ENCODE results near the gene DTX1.
A peak's percentile ranks its signal among the peaks of the same experiment; 100 is the strongest.
"Not testable (repeated sequence)": the region's sequence is repeated elsewhere in the genome, so short reads cannot be mapped to it uniquely, and the experiment has no call there.

The DTX1 gene

DNA sequence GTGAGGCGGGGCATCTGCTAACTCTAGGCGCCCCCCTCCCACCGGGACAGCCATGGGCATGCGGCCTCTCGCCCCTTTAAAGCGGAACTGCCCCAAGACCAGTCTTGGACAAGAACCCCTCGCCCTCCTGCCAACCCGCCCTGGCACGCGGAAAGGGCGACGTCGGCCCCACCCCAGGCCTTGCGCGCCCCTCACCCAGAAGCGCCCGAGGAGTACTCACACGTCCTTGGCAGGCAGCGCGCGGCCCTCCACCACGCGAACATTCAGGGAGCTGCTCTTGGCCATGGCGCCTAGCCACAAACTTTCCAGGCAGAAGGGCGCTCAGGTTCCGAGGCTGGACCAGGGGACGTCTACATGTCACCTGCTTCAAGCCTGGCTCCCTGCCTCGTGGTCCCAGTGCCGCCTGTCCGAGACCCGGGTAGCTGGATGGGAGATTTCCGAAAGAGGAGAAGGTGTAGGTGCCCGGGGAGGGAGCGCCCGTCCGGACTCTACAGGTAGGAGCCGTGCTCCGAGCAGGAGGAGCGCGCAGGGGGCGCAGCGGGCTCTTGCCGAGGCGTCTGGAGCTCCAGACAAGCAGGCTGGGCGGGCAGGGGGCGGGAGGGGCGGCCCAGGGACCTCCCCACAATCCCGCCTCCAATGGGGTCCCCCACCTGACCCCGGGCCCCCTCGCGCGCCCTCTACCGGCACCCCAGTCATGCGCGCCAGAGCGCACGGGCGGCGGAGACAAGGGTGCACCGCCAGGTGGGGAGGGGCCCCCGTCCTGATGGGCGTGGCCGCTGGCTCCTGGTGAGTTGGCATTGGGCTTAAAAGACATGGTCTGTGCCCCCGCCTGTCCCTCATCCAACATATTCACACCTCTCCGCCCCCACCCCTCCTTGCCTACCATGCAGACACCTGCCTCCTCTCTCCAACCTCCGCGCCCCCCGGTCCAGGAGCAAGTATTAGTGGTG is 78.9 kb downstream of the DTX1 start, which contains the start of gene RASAL1:
RASAL1 (minus strand) TSS at position 584 of the 950 bp plus-strand sequence; CDS start at position 285, 299 bp downstream.
- DNase-seq (ENCODE audit: low read depth in 2 of 3, low spot score in 1 of 3): peak; percentile 72 to 83 (median 78)

- DNase-seq (ENCODE audit: low read depth in 2 of 3, low spot score in 1 of 3): peak; percentile 41 to 64 (median 62)
Measured at GRCh38 chr12:113136128-113136989, 79.8 kb downstream of the DTX1 start.

- no peak for DNase-seq (ENCODE audit: low read depth in 2 of 3, low spot score in 1 of 3)
Measured at GRCh38 chr12:113136990-113137511, 80.5 kb downstream of the DTX1 start.

GRCh38 chr12:113137861-113138783 is 81.6 kb downstream of the DTX1 start:
- DNase-seq (ENCODE audit: low read depth in 2 of 3, low spot score in 1 of 3): no peak

DNA sequence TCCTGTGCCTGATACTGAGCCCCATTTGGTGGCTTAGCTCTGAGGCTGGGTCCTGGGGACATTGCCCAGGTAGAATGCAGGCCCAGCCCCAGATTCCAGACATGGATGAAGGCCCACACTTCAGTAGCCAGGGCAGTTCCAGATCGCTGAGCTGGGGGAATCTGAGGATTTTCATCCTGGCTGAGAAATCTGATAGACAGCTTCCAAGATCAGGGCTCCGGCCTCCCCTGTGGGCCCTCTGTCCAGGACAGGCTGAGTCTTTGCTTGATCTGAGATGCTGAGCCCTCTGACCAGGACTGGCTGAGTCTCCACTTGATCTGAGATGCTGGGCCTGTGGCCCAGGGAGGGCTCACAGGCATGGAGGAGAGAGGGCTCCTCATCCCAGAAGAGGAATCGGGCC is 82.3 kb downstream of the DTX1 start:
- no peak for DNase-seq (ENCODE audit: low read depth in 2 of 3, low spot score in 1 of 3)

- no peak for DNase-seq (ENCODE audit: low read depth in 2 of 3, low spot score in 1 of 3)
Measured at GRCh38 chr12:113140706-113141105, 84.2 kb downstream of the DTX1 start.

DNA sequence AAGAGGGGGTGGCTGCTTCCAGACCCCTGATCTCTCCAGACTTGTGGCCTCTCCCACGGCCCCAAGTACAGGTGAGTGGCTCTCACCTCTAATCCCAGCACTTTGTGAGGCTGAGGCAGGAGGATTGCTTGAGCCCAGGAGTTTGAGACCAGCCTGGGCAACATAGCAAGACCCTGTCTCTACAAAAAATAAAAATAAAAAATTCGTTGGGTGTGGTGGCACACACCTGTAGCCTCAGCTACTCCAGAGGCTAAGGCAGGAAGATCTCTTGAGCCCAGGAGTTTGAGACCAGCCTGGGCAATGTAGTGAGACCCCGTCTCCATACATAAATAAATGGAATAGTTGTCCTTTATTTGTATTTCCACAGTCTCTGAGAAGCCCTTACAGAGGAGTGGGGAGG is 85.2 kb downstream of the DTX1 start:
- not testable (repeated sequence) for DNase-seq (ENCODE audit: low read depth in 2 of 3, low spot score in 1 of 3)

GRCh38 chr12:113142173-113142885 is 85.8 kb downstream of the DTX1 start:
- no peak for DNase-seq (ENCODE audit: low read depth in 2 of 3, low spot score in 1 of 3)

DNA sequence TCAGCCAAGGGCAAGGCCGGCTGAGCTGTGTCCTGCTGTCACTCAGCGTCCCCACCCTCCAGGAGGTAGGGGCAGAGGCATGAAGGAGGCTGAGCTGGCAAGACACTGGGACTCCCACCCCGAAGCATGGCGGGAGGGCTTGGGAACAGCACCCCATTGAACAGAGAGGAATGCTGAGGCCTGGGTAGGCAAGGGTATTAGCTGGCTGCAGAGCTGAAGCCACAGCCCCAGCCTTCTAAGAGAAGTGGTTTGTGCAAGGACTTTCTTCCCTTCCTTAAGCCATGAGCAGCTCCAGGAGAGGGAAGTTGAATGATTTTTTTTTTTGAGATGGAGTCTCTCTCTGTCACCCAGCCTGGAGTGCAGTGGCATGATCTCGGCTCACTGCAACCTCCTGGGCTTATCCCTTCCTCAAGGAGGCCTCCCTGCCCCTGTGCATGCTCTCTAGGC is 86.4 kb downstream of the DTX1 start:
- DNase-seq (ENCODE audit: low read depth in 2 of 3, low spot score in 1 of 3): no peak

DNA sequence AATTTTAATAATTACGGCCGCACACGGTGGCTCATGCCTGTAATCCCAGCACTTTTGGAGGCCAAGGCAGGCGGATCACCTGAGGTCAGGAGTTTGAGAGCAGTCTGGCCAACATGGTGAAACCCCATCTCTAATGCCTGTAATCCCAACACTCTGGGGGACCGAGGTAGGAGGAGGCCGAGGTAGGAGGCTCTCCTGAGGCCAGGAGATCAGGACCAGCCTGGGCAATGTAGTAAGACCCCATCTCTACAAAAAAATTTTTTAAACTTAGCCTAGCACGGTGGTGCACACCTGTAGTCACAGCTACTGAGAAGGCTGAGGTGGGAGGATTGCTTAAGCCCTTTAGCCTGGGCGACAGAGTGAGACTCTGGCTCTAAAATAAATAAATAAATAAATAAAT is 87.4 kb downstream of the DTX1 start:
- DNase-seq (ENCODE audit: low read depth in 2 of 3, low spot score in 1 of 3): no peak

- DNase-seq (ENCODE audit: low read depth in 2 of 3, low spot score in 1 of 3): no peak
Measured at GRCh38 chr12:113144806-113145205, 88.3 kb downstream of the DTX1 start.

DNA sequence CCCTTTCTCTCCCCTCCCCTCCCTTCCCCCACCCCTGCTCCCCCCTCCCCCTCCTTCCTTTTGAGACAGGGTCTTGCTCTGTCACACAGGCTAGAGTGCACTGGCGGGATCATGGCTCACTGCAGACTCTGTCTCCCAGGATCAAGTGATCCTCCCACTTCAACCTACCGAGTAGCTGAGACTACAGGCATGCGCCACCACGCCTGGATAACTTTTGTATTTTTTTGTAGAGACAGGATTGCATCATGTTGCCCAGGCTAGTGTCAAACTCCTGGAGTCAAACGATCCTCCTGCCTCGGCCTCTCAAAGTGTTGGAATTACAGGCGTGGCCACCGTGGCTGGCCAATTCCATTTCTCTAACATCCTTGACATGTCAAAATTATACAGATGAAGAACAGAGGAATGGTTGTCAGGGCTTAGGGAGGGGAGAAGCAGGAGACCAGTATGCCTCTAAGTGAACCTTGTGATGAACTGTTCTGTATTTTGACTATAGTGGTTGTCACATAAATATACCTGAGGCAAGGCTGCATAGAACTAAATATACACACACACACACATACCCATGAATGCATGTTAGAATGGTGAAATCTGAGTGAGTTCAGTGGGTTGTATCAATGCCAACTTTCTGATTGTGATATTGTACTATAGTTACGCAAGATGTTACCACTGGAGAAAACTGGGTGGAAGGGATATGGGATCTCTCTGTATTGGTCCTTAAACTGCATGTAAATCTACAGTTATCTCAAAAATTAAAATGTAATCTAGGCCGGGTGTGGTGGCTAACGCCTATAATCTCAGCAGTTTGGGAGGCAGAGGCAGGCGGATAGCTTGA is 89.4 kb downstream of the DTX1 start:
- no peak for DNase-seq (ENCODE audit: low read depth in 2 of 3, low spot score in 1 of 3)

DNA sequence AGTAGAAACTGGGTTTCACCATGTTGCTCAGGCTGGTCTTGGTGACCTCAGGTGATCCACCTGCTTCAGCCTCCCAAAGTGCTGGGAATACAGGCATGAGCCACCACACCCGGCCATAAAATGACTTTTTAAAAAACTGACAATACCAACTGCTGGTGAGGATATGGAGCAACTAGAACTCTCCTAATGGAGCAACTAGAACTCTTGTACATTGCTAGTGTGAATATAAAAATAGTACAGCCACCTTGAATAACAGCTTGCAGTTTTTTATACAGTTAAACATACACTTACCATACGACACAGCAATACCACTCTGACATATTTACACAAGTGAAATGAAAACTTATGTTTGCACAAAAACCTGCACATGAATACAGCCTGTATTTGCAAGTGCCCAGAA is 90.5 kb downstream of the DTX1 start:
- DNase-seq (ENCODE audit: low read depth in 2 of 3, low spot score in 1 of 3): no peak

All from stimulated activated CD4-positive, alpha-beta T cell treated with anti-CD3 and anti-CD28 coated beads, Interleukin-12 subunit alpha, Interleukin-12 subunit beta, amount 100 ng/mL, for 48 hours (primary cell).